A673 (cell line): ENCODE data around the gene SPEG.

Source experiments
- CTCF ChIP-seq: fragments of 300-800, 200-600 bp; sonication (generic); conservative IDR thresholded peaks from 2 replicates; pipeline ENCODE4 v1.5.1; 2017; ENCODE audit warnings: low read depth, mild to moderate bottlenecking, antibody characterized with exemption, low read length, moderate library complexity, mixed read lengths
- EZH2 ChIP-seq: fragments of 200-600 bp; sonication (generic); IDR thresholded peaks from 2 replicates; pipeline ENCODE4 v1.6.1; 2017; ENCODE audit warnings: borderline replicate concordance, low read depth, mild to moderate bottlenecking, mixed read lengths, antibody characterized with exemption, low read length; ENCODE audit not compliant: poor library complexity, severe bottlenecking

- TF ChIP-seq CTCF: no peak
- TF ChIP-seq EZH2: no peak
Observed at GRCh38 chr2:219490600-219491130, 56.0 kb downstream of the SPEG start.
